Neural cell (in vitro differentiated cells): ENCODE measurements around the gene TECPR1. TPM values are rescaled to one million over a fixed set of nuclear protein-coding genes. Genes with fewer than 3 reads are reported as not detected.

Experiments used
- H2AFZ ChIP-seq: fragments of 200-600, 300-800 bp; sonication (generic), shearing (Covaris generic); 2 replicates; pipeline ENCODE4 v1.6.0; 2014; ENCODE audit warnings: low read depth, mild to moderate bottlenecking, antibody characterized with exemption, low read length, moderate library complexity
- H3F3A ChIP-seq: fragments of 200-600 bp; shearing (Covaris generic); 2 replicates; pipeline ENCODE4 v1.6.1; 2016; ENCODE audit warnings: mild to moderate bottlenecking, moderate library complexity, mixed read lengths, antibody characterized with exemption, low read length; ENCODE audit not compliant: insufficient read depth, poor library complexity, severe bottlenecking
- H3K27ac ChIP-seq: fragments of 200-600, 300-800 bp; sonication (generic), shearing (Covaris generic); 2 replicates; pipeline ENCODE4 v1.5.1; 2014; ENCODE audit warnings: mild to moderate bottlenecking, low read length, moderate library complexity
- H3K27me3 ChIP-seq: fragments of 300-800, 200-600 bp; sonication (generic), shearing (Covaris generic); 2 replicates; pipeline ENCODE4 v1.6.0; 2014; ENCODE audit warnings: mild to moderate bottlenecking, low read depth, low read length, moderate library complexity; ENCODE audit not compliant: insufficient read depth
- H3K36me3 ChIP-seq: fragments of 300-800, 200-600 bp; sonication (generic), shearing (Covaris generic); 2 replicates; pipeline ENCODE4 v1.5.1; 2014; ENCODE audit warnings: mild to moderate bottlenecking, antibody characterized with exemption, low read length, moderate library complexity; ENCODE audit not compliant: insufficient read depth
- H3K4me2 ChIP-seq: fragments of 300-800, 200-600 bp; sonication (generic), shearing (Covaris generic); 2 replicates; pipeline ENCODE4 v1.6.0; 2014; ENCODE audit warnings: mild to moderate bottlenecking, low read length
- H3K4me3 ChIP-seq: fragments of 300-800, 200-600 bp; sonication (generic), shearing (Covaris generic); 2 replicates; pipeline ENCODE4 v1.5.1; 2014; ENCODE audit warnings: mild to moderate bottlenecking, low read length, moderate library complexity
- H3K79me2 ChIP-seq: fragments of 200-600 bp; shearing (Covaris generic); replicated peaks from 2 replicates; pipeline ENCODE4 v1.6.0; 2014; ENCODE audit warnings: mild to moderate bottlenecking, low read length, moderate library complexity; ENCODE audit not compliant: insufficient read depth
- H3K9ac ChIP-seq: fragments of 300-800, 200-600 bp; sonication (generic), shearing (Covaris generic); 2 replicates; pipeline ENCODE4 v1.6.1; 2016; ENCODE audit warnings: mild to moderate bottlenecking, low read length, mixed read lengths
- H3K9me2 ChIP-seq: fragments of 200-600 bp; shearing (Covaris generic); 2 replicates; pipeline ENCODE4 v1.6.1; 2016; ENCODE audit warnings: mild to moderate bottlenecking, low read length, mixed read lengths; ENCODE audit not compliant: insufficient read depth
- H3K9me3 ChIP-seq: fragments of 200-600, 300-800 bp; sonication (generic), shearing (Covaris generic); 2 replicates; pipeline ENCODE4 v1.6.1; 2016; ENCODE audit warnings: mild to moderate bottlenecking, mixed run types, low read length, moderate library complexity, mixed read lengths
- H4K20me1 ChIP-seq: fragments of 200-600 bp; shearing (Covaris generic); 2 replicates; pipeline ENCODE4 v1.6.1; 2016; ENCODE audit warnings: mild to moderate bottlenecking, mixed run types; ENCODE audit not compliant: insufficient read depth
- CTCF ChIP-seq: fragments of 450-650 bp; IDR thresholded peaks from 2 replicates; pipeline ENCODE4 v1.5.1; 2014; ENCODE audit warnings: antibody characterized with exemption, mild to moderate bottlenecking, moderate library complexity; ENCODE audit not compliant: poor library complexity, severe bottlenecking
- EP300 ChIP-seq: fragments of 450-650 bp; conservative IDR thresholded peaks from 2 replicates; pipeline ENCODE4 v1.6.1; 2014; ENCODE audit warnings: antibody characterized with exemption, mild to moderate bottlenecking, moderate library complexity; ENCODE audit not compliant: poor library complexity, severe bottlenecking
- EZH2 ChIP-seq: fragments of 200-600, 300-800 bp; shearing (Covaris generic), sonication (generic); IDR thresholded peaks from 2 replicates; pipeline ENCODE4 v1.6.1; 2014; ENCODE audit warnings: antibody characterized with exemption, low read length, borderline replicate concordance, mild to moderate bottlenecking; ENCODE audit not compliant: insufficient read depth, poor library complexity, severe bottlenecking
- MXI1 ChIP-seq: fragments of 450-650 bp; conservative IDR thresholded peaks from 2 replicates; pipeline ENCODE4 v1.6.1; 2014; ENCODE audit warnings: antibody characterized with exemption, mild to moderate bottlenecking; ENCODE audit not compliant: poor library complexity, severe bottlenecking
- POLR2AphosphoS5 ChIP-seq: IDR thresholded peaks from 2 replicates; pipeline ENCODE4 v1.6.1; 2012
- RAD21 ChIP-seq: fragments of 450-650 bp; conservative IDR thresholded peaks from 2 replicates; pipeline ENCODE4 v1.6.1; 2014; ENCODE audit warnings: antibody characterized with exemption, mild to moderate bottlenecking, moderate library complexity
- SMC3 ChIP-seq: fragments of 450-650 bp; conservative IDR thresholded peaks from 2 replicates; pipeline ENCODE4 v1.6.1; 2014; ENCODE audit warnings: antibody characterized with exemption, mild to moderate bottlenecking, moderate library complexity; ENCODE audit not compliant: poor library complexity
- TAF1 ChIP-seq: IDR thresholded peaks from 2 replicates; pipeline ENCODE4 v1.6.1; 2012; ENCODE audit warnings: low read depth
- polyA plus RNA-seq: library from polyadenylated mRNA; depleted of rRNA; stranded (reverse); fragments of >200 nt; gene quantifications from 2 replicates; pipeline ENCODE4 v1.2.3, GENCODE V29; 2014
- TF ChIP-seq, protein P1 (sequence below): IDR thresholded peaks from 2 replicates; pipeline ENCODE4 v1.6.1; 2012; ENCODE audit warnings: borderline replicate concordance

Gene TECPR1
- polyA plus RNA-seq, 1 donor from 2014 or later: 46.6 TPM

DNA sequence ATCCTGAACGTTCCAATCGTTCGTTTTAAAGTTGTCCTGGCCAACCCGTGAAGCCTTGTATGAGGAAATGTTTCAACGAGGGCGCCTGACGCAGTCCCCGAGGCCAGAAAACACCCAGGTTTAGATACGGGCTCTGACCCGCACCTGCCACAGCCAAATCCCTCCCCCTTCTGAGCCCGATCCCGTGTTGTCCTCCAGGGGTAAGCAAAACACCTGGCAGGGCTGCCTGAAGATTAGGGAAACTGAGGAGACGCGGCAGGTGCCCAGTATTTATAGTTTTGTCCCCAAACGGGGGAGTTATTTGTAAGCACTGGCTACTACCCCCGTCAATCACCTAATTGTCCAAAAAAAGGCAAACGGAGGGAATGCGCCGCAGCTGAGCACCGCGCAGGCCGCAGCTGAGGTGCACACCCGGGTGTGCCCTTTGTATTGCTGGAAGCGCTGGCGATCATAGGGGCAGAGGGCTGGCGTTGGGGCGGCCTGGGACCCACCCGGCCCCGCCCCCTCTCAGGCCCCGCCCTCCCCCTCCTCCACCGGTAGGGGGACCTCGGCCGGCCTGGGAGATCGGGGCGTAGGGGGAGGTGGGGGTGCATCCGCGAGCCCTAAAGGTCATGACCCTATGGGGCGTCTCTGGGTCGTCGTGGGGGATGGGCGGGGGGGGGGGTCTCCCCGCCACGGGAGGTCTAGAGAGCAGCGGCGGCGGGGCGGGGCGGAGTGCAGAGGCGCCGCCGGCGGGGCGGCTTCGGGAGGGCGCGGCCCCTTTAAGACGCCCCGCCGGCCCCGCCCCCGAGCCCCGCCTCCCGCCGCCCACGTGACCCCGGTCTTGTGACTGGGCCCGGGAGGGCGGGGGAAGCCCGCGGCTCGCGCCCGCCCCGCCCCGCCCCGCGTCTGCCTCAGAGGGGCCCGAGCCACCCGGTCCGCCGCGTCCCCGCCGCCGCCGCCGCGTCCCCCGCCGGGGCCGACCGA is 29.0 kb upstream of the TECPR1 start, which contains the start of gene BRI3:
TSS of gene BRI3 (plus strand) at position 896 of the 966 bp plus-strand sequence. CDS start 110 bp downstream, outside the sequence.
- Histone ChIP-seq H3K9me2 (no peaks in the 10 kb centered on the region), H3K4me2 (peak within 1 kb of the TSS; percentile 94), H3K27me3 (no peaks in the 10 kb centered on the region), H3K36me3 (no peaks in the 10 kb centered on the region), H3K9ac (peak within 1 kb of the TSS; percentile 82), H4K20me1 (peaks cover 6% of the 10 kb centered on the region), H3F3A (no peaks in the 10 kb centered on the region), H3K4me3 (peak within 1 kb of the TSS; percentile 88), H3K9me3 (no peaks in the 10 kb centered on the region), H3K79me2 (peaks cover 26% of the 10 kb centered on the region), H3K27ac (peak within 1 kb of the TSS; percentile 64), H2AFZ (peak within 1 kb of the TSS; percentile 98)
- TF ChIP-seq, protein P1, sequence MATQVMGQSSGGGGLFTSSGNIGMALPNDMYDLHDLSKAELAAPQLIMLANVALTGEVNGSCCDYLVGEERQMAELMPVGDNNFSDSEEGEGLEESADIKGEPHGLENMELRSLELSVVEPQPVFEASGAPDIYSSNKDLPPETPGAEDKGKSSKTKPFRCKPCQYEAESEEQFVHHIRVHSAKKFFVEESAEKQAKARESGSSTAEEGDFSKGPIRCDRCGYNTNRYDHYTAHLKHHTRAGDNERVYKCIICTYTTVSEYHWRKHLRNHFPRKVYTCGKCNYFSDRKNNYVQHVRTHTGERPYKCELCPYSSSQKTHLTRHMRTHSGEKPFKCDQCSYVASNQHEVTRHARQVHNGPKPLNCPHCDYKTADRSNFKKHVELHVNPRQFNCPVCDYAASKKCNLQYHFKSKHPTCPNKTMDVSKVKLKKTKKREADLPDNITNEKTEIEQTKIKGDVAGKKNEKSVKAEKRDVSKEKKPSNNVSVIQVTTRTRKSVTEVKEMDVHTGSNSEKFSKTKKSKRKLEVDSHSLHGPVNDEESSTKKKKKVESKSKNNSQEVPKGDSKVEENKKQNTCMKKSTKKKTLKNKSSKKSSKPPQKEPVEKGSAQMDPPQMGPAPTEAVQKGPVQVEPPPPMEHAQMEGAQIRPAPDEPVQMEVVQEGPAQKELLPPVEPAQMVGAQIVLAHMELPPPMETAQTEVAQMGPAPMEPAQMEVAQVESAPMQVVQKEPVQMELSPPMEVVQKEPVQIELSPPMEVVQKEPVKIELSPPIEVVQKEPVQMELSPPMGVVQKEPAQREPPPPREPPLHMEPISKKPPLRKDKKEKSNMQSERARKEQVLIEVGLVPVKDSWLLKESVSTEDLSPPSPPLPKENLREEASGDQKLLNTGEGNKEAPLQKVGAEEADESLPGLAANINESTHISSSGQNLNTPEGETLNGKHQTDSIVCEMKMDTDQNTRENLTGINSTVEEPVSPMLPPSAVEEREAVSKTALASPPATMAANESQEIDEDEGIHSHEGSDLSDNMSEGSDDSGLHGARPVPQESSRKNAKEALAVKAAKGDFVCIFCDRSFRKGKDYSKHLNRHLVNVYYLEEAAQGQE: peak; percentile 64
- peak; percentile 44 for TF ChIP-seq MXI1
- TF ChIP-seq RAD21: no peak
- TF ChIP-seq EP300: no peak
- peak; percentile 75 for TF ChIP-seq POLR2AphosphoS5
- TF ChIP-seq CTCF: no peak
- no peak for TF ChIP-seq EZH2
- TF ChIP-seq SMC3: no peak
- peak; percentile 28 for TF ChIP-seq TAF1

GRCh38 chr7:98280296-98280695 is 28.3 kb upstream of the TECPR1 start:
- Histone ChIP-seq H2AFZ (peak overlapping the region; percentile 98), H3K9me3 (no peaks in the 10 kb centered on the region), H3K4me2 (no peak overlapping the region), H3K4me3 (peak overlapping the region; percentile 80), H3K9me2 (no peaks in the 10 kb centered on the region), H4K20me1 (peaks cover 6% of the 10 kb centered on the region), H3F3A (no peaks in the 10 kb centered on the region), H3K27ac (no peak overlapping the region), H3K79me2 (peaks cover 26% of the 10 kb centered on the region), H3K9ac (peak overlapping the region; percentile 81), H3K27me3 (no peaks in the 10 kb centered on the region), H3K36me3 (no peaks in the 10 kb centered on the region)
- TF ChIP-seq SMC3 (no peak), EZH2 (no peak), TAF1 (no peak), RAD21 (no peak), POLR2AphosphoS5 (no peak), CTCF (no peak), MXI1 (no peak), EP300 (no peak)
- TF ChIP-seq, protein P1: no peak
